ENCODE data around the gene NDUFS7.

Gene NDUFS7

DNA sequence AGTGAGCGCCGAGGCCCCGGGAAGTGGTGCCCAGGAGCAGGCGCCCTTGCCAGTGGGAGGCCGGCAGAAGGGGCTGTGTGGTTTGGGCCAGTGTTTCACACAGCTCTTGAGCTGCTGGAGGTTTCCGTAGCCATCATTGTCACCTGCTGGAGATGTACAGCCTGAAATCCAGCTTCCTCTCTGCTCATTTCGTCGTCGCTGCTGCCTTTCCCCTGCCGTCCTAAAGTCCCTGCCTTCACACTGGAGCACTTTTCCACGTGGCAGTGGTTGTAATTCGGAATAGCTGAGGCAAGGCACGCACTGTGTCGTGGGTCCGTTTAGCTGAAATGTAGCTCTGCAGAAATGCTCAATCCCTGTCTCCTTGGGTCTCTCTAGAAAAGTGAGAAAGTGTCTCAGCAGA is 36.9 kb downstream of the NDUFS7 start (continued):
- no peak for TF ChIP-seq SNAI2 (CRISPR knock-in tag; IDR thresholded peaks at IDR 0.05)
- TF ChIP-seq RARB (CRISPR knock-in tag; IDR thresholded peaks at IDR 0.05) = no peak
- TF ChIP-seq ESRRG (CRISPR knock-in tag; IDR thresholded peaks at IDR 0.05) = no peak
- no peak for TF ChIP-seq CSDC2 (CRISPR knock-in tag; IDR thresholded peaks at IDR 0.05)

GRCh38 chr19:1421218-1421957 is 37.7 kb downstream of the NDUFS7 start:
- no peak for ATAC-seq
- TF ChIP-seq, protein P1, sequence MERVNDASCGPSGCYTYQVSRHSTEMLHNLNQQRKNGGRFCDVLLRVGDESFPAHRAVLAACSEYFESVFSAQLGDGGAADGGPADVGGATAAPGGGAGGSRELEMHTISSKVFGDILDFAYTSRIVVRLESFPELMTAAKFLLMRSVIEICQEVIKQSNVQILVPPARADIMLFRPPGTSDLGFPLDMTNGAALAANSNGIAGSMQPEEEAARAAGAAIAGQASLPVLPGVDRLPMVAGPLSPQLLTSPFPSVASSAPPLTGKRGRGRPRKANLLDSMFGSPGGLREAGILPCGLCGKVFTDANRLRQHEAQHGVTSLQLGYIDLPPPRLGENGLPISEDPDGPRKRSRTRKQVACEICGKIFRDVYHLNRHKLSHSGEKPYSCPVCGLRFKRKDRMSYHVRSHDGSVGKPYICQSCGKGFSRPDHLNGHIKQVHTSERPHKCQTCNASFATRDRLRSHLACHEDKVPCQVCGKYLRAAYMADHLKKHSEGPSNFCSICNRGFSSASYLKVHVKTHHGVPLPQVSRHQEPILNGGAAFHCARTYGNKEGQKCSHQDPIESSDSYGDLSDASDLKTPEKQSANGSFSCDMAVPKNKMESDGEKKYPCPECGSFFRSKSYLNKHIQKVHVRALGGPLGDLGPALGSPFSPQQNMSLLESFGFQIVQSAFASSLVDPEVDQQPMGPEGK (CRISPR knock-in tag; IDR thresholded peaks at IDR 0.05; ENCODE audit: borderline replicate concordance) = no peak
- TF ChIP-seq ZFP30 (CRISPR knock-in tag; IDR thresholded peaks at IDR 0.05) (no peak), BACH2 (CRISPR knock-in tag; IDR thresholded peaks at IDR 0.05; ENCODE audit: borderline replicate concordance) (no peak), ZFP3 (CRISPR knock-in tag; IDR thresholded peaks at IDR 0.05) (no peak), PPARA (CRISPR knock-in tag; IDR thresholded peaks at IDR 0.05; ENCODE audit: borderline replicate concordance) (no peak), ZC3H10 (CRISPR knock-in tag; IDR thresholded peaks at IDR 0.05) (no peak), ISL1 (CRISPR knock-in tag; IDR thresholded peaks at IDR 0.05) (no peak), SNAI2 (CRISPR knock-in tag; IDR thresholded peaks at IDR 0.05) (no peak), GLIS3 (CRISPR knock-in tag; IDR thresholded peaks at IDR 0.05) (no peak), CREB5 (CRISPR knock-in tag; IDR thresholded peaks at IDR 0.05; ENCODE audit: low read depth) (no peak), CSDC2 (CRISPR knock-in tag; IDR thresholded peaks at IDR 0.05) (no peak), ZNF70 (CRISPR knock-in tag; IDR thresholded peaks at IDR 0.05) (no peak)
- TF ChIP-seq, protein P2, sequence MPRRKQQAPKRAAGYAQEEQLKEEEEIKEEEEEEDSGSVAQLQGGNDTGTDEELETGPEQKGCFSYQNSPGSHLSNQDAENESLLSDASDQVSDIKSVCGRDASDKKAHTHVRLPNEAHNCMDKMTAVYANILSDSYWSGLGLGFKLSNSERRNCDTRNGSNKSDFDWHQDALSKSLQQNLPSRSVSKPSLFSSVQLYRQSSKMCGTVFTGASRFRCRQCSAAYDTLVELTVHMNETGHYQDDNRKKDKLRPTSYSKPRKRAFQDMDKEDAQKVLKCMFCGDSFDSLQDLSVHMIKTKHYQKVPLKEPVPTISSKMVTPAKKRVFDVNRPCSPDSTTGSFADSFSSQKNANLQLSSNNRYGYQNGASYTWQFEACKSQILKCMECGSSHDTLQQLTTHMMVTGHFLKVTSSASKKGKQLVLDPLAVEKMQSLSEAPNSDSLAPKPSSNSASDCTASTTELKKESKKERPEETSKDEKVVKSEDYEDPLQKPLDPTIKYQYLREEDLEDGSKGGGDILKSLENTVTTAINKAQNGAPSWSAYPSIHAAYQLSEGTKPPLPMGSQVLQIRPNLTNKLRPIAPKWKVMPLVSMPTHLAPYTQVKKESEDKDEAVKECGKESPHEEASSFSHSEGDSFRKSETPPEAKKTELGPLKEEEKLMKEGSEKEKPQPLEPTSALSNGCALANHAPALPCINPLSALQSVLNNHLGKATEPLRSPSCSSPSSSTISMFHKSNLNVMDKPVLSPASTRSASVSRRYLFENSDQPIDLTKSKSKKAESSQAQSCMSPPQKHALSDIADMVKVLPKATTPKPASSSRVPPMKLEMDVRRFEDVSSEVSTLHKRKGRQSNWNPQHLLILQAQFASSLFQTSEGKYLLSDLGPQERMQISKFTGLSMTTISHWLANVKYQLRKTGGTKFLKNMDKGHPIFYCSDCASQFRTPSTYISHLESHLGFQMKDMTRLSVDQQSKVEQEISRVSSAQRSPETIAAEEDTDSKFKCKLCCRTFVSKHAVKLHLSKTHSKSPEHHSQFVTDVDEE (CRISPR knock-in tag; IDR thresholded peaks at IDR 0.05) = no peak

GRCh38 chr19:1421958-1422305 is 38.2 kb downstream of the NDUFS7 start:
- no peak for ATAC-seq
- no peak for TF ChIP-seq ARNTL (CRISPR knock-in tag; IDR thresholded peaks at IDR 0.05; ENCODE audit: borderline replicate concordance, low read depth)
- no peak for TF ChIP-seq POU6F1 (CRISPR knock-in tag; IDR thresholded peaks at IDR 0.05; ENCODE audit: borderline replicate concordance, low read depth)
- TF ChIP-seq TOX (CRISPR knock-in tag; IDR thresholded peaks at IDR 0.05; ENCODE audit: borderline replicate concordance) = no peak
- TF ChIP-seq, protein P2 (CRISPR knock-in tag; IDR thresholded peaks at IDR 0.05) = no peak
